GM12873 (cell line): ENCODE measurements around the gene LHPP.
A peak's percentile ranks its signal among the peaks of the same experiment; 100 is the strongest.

Source experiments
- CTCF ChIP-seq: IDR thresholded peaks from 2 replicates; pipeline ENCODE4 v1.5.1; 2012; ENCODE audit warnings: low read depth, mild to moderate bottlenecking, moderate library complexity, low read length, control low read depth; ENCODE audit not compliant: insufficient read depth; ENCODE audit errors: missing control alignments

Gene LHPP

GRCh38 chr10:124532788-124533187, 71.2 kb downstream of the LHPP start:
- no peak for TF ChIP-seq CTCF

GRCh38 chr10:124533266-124533665, 71.6 kb downstream of the LHPP start:
- TF ChIP-seq CTCF = no peak

GRCh38 chr10:124534231-124534798, 72.7 kb downstream of the LHPP start:
- TF ChIP-seq CTCF = peak; percentile 43

GRCh38 chr10:124534826-124535601, 73.4 kb downstream of the LHPP start:
- no peak for TF ChIP-seq CTCF

- TF ChIP-seq CTCF = no peak
Measured at GRCh38 chr10:124535731-124536495, 74.3 kb downstream of the LHPP start.

- TF ChIP-seq CTCF = peak; percentile 9
Measured at GRCh38 chr10:124536496-124537050, 75.0 kb downstream of the LHPP start.
